GM21723 (cell line): ENCODE measurements around the gene PCDHAC1.

Experiments used
- ATAC-seq: cut with Tn5 transposase; IDR thresholded peaks from one replicate; pipeline ENCODE4 v1.9.1; 2021; ENCODE audit warnings: mild to moderate bottlenecking, moderate library complexity; ENCODE audit not compliant: unreplicated experiment

Gene PCDHAC1

DNA sequence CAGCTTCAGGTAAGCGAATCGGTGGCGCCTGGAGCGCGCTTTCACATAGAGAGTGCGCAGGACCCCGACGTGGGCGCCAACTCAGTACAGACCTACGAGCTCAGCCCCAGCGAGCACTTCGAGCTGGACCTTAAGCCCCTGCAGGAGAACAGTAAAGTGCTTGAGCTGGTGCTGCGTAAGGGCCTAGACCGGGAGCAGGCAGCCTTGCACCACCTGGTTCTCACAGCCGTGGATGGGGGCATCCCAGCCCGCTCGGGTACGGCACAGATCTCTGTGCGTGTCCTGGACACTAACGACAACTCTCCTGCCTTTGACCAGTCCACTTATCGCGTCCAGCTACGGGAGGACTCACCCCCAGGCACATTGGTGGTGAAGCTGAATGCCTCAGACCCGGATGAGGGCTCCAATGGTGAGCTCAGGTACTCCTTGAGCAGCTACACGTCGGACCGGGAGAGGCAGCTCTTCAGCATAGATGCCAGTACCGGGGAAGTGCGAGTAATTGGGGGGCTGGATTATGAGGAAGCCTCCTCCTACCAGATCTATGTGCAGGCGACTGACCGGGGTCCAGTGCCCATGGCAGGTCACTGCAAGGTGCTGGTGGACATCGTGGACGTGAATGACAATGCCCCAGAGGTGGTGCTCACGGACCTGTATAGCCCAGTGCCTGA is 41.3 kb downstream of the PCDHAC1 start:
- ATAC-seq = no peak

DNA sequence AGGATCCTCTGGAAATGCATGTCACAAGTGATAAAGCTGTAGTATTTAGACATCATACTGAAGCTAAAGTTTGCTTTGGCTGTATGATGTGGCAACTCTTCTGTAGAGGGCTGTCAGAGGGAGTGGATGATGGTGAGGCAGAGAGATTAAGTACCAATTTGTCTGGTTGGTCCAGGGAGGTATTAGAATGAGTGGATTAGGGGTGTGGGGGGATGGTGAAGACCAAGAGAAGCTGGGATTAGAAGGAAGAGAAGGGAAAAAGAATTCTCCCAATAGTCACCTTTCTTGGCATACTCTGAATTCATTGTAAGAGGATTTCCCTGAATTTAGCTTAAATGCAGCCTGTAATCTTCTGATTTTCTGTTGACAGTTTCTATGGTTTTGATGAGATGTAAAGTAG is 43.8 kb downstream of the PCDHAC1 start:
- ATAC-seq = no peak

DNA sequence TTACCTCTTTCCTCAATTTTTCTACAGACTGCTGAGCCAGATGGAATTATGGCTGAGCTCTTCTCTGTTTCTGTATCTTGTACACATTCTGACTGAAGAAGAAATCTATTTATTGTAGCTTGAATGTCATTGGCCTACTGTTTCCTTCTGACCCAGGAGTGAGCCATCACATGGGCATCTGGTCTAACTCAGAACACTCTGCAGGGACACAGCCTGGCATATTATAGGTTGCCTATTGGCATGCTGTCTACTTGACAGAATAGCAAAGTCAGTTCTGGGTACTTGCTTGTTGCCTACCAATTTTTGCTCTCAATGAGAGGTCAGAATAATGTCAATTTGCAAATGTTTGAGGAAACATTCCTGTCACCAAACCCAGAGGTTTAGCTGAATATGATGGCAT is 47.5 kb downstream of the PCDHAC1 start:
- no peak for ATAC-seq

DNA sequence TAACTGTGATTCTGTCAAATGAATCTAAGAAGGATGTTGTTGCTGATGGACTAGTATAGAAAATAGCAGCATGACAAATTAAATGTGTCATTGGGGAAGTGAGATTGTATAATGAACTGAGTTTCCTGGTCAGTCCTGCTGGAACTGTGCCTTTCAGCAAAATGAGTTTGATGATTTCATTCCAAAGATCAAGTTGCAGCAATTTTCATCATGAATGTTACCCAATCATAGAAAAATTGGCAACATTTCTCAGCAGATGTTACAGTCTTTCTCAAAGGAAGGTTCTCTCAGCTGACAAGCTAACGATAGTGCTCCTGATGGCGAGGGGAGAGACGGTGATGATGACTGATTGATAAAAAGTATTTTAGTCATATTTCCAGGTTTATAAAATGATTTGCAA is 50.9 kb downstream of the PCDHAC1 start:
- ATAC-seq = no peak

DNA sequence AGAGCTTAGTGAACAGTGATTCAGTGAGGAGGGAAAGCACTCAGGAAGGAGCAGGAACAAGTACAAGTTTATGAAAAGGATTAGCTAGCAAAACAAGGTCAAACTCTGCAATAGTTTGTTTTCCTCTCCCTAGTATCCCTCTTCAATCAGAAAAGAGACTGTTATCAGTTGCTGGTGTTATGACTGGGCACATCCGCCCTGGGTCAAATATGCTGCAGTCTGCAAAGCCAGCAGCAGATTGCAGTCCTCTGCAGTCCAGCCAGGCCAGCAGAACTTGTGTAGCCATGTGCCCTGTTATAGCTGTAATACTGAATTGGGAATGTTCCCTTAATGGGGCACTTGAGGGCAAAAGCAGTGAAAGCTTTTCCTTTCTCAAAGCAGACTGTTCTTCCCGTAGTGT is 52.2 kb downstream of the PCDHAC1 start:
- no peak for ATAC-seq

DNA sequence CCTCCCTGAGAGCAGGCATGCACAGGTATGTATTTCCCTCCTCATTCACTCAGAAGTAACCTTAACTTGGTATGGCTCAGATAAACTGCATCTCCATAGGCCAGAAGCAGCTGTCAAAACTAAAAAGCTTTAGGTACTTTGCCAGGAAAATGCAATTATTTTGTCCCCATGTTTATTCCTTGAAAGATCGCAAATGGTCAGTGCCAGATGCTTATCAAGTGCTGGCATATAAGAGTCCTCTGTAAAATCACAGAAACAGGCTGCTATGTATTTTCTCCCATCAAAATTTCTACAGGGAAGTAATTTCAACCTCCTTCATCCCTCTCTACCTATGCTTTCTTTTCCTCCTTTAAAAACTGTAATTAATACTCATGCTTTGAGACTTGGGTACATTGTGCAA is 52.9 kb downstream of the PCDHAC1 start:
- ATAC-seq = no peak
